Head of caudate nucleus (tissue), 42 donors: ENCODE results near the gene DNAJA2.
A peak's percentile ranks its signal among the peaks of the same experiment; 100 is the strongest.
"Not testable (repeated sequence)": the region's sequence is repeated elsewhere in the genome, so short reads cannot be mapped to it uniquely, and the experiment has no call there.

Source experiments
- DNase-seq, 42 donors: peaks; one replicate each; pipeline versions ENCODE4 v3.0.0 to v3.0.0-alpha.2; 2020 to 2021; ENCODE audit warnings: mixed read lengths in 7 of 42
- intact Hi-C: fragments of 100-400 bp; cut with DNase I; formaldehyde crosslinking; loops from one replicate; pipeline ENCODE4 v1.15.0; 2022

DNAJA2 gene

GRCh38 chr16:46973207-46973995, at the start of gene DNAJA2:
DNAJA2 (minus strand) TSS chr16:46973674; CDS start chr16:46973572, 102 bp downstream.
- DNase-seq = peak; percentile 85 to 98 (median 95)
- intact Hi-C loops = no loop called here

DNA sequence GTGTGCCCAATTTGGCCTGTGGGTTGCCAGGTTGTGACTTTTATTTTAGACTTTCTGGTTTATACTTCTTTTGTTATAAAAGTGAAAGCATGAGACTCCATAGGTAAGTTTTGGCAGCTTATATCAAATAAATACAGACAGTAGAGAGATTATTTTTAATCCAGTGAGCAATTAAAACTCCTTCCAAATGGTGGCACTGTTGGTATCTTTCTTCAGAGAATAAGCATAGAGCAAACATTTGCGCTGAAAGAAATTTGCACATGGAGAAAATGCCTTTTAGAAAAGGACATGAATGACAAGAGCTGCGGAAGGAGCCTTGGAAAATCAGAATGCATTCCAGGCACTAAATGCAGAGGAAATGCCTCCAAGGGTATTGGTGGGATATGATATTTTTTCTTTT, 46.1 kb upstream of the DNAJA2 start:
- peak in 6 of 42 donors; percentile 8 to 45 (median 21) for DNase-seq
- intact Hi-C loops = no loop called here

DNA sequence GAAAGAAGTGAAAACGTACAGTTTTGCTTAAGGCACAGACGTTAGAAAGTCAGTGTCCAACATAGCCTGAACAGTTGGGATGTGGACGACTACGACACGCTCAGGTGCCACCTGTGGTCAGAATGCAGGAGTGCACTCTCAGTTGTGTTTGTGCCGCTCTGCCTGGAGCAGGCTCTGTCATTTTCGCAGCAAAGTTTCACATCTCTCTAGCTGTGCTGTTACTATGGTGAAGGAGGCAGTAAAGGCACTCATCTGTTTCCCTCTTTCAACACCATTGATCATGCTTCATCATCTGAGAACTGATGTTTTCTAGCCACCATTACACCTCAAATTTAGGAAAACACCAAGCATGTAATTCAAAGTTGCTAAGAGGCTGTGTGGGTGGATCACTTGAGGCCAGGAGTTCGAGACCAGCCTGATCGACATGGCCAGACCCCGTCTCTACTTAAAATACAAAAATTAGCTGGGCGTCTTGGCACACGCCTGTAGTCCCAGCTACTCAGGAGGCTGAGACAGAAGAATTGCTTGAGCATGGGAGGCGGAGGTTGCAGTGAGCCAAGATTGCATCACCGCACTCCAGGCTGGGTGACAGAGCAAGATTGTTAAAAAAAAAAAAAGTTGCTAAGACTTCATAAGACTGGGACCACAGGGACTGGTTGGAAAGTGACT, 44.9 kb upstream of the DNAJA2 start:
- intact Hi-C loops = no loop called here
- peak in 32 of 42 donors; percentile 14 to 70 (median 34) for DNase-seq

- intact Hi-C loops = no loop called here
- no peak for DNase-seq
Observed at GRCh38 chr16:47017636-47018035, 44.2 kb upstream of the DNAJA2 start.

GRCh38 chr16:47016700-47017133, 43.2 kb upstream of the DNAJA2 start:
- DNase-seq = no peak
- intact Hi-C loops = no loop called here

DNA sequence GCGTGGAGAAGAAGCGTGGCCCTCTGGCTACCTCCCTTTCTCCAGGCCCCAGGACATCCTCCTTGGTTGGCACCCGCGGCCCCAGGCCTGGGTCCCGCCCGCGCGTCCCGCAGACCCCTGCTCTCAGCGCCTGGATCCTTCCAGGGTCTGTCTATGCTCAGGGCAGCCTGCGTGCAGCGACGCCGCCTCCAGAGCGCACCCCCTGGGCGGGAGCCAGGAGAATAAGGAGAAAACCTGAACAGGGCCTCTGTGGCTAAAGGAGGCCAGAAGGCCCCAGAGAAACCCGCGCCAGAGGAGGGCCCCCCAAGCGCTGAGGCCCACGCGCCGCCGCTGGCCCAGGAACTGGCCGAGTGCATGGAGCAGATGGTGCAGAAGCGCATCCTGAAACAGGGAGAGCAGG, 40.4 kb upstream of the DNAJA2 start:
- DNase-seq = no peak
- intact Hi-C loops = no loop called here

- no peak for DNase-seq
- intact Hi-C loops = no loop called here
Observed at GRCh38 chr16:47013172-47013571, 39.7 kb upstream of the DNAJA2 start.

DNA sequence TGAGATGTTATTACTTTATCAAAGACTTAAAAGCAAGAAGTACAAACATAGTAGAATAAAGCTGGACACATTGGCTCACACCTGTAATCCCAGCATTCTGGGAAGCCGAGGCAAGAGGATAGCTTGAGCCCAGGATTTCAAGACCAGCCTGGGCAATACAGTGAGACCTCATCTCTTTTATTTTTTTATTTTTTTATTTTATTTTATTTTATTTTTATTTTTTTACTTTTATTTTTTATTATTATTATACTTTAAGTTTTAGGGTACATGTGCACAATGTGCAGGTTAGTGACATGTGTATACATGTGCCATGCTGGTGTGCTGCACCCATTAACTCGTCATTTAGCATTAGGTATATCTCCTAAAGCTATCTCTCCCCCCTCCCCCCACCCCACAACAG, 37.3 kb upstream of the DNAJA2 start:
- DNase-seq, intact Hi-C loops: not testable (repeated sequence)

DNA sequence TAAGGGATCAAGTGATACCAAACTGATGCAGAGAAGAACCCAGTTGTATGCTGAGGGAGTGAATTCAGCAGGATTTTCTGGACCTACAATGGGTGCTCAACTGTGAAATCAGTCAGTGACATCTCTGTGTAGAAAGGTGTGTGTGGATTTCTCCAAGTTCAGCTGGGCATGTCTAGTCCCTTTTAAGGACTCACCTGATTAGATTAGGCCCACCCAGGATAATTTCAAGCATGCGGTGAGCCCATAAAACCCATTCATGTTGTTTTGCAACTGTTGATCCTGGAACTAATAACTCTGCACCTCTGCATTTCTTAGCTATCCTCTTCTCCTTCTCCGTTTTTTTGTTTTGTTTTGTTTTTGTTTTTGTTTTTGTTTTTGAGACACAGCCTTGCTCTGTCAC, 35.1 kb upstream of the DNAJA2 start:
- intact Hi-C loops = no loop called here
- no peak for DNase-seq

DNA sequence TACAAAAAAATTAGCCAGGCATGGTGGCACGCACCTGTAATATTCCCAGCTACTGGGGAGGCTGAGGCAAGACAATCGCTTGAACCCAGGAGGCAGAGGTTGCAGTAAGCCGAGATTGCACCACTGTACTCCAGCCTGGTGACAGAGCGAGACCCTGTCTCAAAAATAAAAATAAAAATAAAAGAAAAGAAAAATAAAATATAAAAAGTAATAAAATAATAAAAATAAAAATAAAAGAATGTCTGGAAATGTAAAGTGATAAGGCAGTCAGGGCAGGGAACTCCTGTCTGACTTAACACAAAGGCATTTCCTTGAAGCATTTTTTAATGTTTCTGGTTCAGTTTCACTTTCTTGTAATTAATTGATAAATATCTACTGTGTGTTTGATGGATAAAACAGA, 34.7 kb upstream of the DNAJA2 start:
- DNase-seq = no peak
- intact Hi-C loops = no loop called here

DNA sequence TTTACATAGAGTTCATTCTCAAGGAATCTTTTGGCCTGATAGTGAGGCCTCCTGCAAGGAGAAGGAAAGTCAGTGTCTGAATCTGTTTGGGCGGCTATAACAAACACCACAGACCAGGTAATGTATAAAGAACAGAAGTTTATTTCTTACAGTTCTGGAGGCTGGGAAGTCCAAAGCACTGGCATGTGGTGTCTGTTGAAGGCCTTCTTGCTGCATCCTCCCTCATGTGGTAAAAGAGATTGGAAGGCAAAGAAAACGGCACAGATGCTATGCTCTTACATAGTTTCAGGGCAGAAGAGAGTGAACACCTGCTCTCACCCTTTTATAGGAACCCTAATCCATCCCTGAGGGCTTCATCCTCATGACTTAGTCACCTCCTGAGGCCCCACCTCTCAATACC, 31.2 kb upstream of the DNAJA2 start:
- intact Hi-C loops = no loop called here
- DNase-seq = no peak

DNA sequence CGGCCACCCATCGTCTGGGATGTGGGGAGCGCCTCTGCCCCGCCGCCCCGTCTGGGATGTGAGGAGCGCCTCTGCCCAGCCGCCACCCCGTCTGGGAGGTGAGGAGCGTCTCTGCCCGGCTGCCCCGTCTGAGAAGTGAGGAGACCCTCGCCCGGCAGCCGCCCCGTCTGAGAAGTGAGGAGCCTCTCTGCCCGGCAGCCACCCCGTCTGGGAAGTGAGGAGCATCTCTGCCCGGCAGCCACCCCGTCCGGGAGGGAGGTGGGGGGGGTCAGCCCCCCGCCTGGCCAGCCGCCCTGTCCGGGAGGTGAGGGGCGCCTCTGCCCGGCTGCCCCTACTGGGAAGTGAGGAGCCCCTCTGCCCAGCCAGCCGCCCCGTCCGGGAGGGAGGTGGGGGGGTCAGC, 26.6 kb upstream of the DNAJA2 start:
- intact Hi-C loops, DNase-seq: not testable (repeated sequence)

DNA sequence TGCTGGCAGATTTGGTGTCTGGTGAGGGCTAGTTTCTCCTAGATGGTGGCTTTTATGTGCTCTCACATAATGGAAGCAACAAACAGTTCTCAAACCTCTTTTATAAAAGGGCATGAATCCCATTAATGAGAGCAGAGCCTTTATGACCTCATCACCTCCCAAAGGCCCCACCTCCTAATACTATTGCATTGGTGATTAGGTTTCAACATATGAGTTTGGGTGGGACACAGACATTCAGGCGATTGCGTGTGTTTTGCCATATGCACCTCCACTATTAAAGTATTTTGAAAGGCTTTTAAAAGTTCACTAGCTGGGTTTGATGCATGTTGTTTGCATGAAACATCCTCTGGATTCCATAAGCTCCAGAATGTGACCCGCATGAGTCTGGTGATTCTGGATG, 24.4 kb upstream of the DNAJA2 start:
- no peak for DNase-seq
- intact Hi-C loops = no loop called here

DNA sequence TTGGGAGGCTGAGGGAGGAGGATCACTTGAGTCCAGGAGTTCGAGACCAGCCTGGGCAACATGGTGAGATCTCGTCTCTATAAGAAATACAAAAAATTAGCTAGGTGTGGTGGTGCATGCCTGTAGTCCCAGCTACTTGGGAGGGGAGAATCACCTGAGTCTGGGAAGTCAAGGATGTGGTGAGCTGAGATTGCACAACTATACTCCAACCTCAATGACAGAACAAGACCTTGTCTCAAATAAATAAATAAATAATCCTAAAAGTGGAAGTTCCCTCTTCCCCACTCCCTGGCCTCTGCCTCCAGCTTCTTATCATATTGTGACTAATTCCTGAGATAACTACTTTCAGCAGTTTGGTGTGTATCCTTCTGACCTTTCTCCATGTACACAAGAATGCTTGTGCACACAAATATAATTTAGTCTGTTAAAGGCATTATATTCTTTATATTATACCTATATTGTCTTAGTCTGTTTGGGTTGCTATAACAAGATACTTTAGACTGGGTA, 23.5 kb upstream of the DNAJA2 start:
- intact Hi-C loops = no loop called here
- DNase-seq = no peak

DNA sequence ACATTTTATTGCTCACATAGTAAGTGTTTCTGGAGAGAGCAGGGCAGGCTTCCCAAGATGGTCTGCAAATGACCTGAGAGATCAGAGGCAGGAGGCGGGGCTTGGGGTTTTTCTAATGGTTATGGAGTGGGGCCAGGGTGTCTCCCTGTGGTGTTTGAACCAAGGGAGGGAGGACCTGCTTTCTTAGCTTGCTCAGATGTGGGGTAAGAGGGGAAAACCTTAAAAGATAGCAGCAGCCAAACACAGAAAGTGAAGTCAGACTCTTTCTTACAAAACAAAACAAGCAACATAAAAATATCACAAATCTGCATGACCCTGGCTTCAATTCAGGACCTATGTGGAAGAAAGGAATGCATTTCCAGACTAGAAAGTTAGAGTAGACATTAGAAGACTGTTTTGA, 22.9 kb upstream of the DNAJA2 start:
- DNase-seq = no peak
- intact Hi-C loops = no loop called here

- no peak for DNase-seq
Observed at GRCh38 chr16:46991729-46992704, 18.5 kb upstream of the DNAJA2 start.

DNA sequence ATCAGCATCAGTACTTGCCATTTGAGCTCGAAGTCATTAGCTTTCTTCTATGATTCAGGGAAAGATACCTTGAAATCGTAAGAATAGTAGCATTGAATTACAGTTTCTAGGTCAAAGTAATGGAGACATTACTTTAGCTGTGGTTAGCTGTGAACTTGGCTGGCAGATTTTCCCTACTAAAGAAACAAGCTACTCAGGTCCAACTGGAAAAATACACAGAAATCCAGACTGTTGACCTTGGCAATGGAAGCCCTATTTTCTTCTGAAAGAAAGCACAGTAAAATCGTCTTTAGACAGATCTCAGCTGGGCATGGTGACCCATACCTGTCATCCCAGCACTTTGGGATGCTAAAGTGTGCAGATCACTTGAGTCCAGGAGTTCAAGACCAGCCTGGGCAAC, 13.4 kb upstream of the DNAJA2 start:
- intact Hi-C loops = no loop called here
- no peak for DNase-seq

More at GRCh38 chr16:46991729-46992704, 18.5 kb upstream of the DNAJA2 start:
- intact Hi-C loops = no loop called here

GRCh38 chr16:46986438-46986837, 13.0 kb upstream of the DNAJA2 start:
- intact Hi-C loops = no loop called here
- no peak for DNase-seq

- DNase-seq = no peak
- intact Hi-C loops = no loop called here
Observed at GRCh38 chr16:46982335-46982734, 8.9 kb upstream of the DNAJA2 start.
